CD14-positive monocyte (primary cell): ENCODE measurements around the gene HORMAD2. TPM values are rescaled to one million over a fixed set of nuclear protein-coding genes. Genes with fewer than 3 reads are reported as not detected.

Experiments used
- DNase-seq, 3 donors: peaks; one replicate each; pipeline ENCODE4 v3.0.0-alpha.2; 2011 to 2022
- H2AFZ ChIP-seq: 2 replicates; pipeline ENCODE4 v1.6.0; 2012; ENCODE audit warnings: mild to moderate bottlenecking, low read depth, low read length, inconsistent platforms; ENCODE audit not compliant: insufficient read depth, poor library complexity, severe bottlenecking
- H3K27ac ChIP-seq, 2 donors: 1 replicate in 1 of 2; 2 replicates in 1 of 2; pipeline ENCODE4 v1.5.1; 2012 to 2013; ENCODE audit warnings: low read length in 2 of 2, control low read depth in 1 of 2, inconsistent platforms in 1 of 2, low read depth in 1 of 2, mild to moderate bottlenecking in 1 of 2
- H3K27me3 ChIP-seq, 2 donors: one replicate each; pipeline versions ENCODE4 v1.6.0 to v1.6.1; 2011 to 2013; ENCODE audit warnings: low read length in 2 of 2; ENCODE audit not compliant: control insufficient read depth in 2 of 2, insufficient read depth in 2 of 2
- H3K36me3 ChIP-seq, 2 donors: replicated peaks in 1 of 2; 1 replicate in 1 of 2; 2 replicates in 1 of 2; pipeline versions ENCODE4 v1.5.1 to v1.6.1; 2012 to 2013; ENCODE audit warnings: low read length in 2 of 2, control low read depth in 1 of 2, inconsistent platforms in 1 of 2, mild to moderate bottlenecking in 1 of 2; ENCODE audit not compliant: insufficient read depth in 2 of 2, control insufficient read depth in 1 of 2
- H3K4me1 ChIP-seq, 2 donors: 1 replicate in 1 of 2; 2 replicates in 1 of 2; pipeline versions ENCODE4 v1.5.1 to v1.6.1; 2012 to 2013; ENCODE audit warnings: low read length in 2 of 2, control low read depth in 1 of 2, inconsistent platforms in 1 of 2, mild to moderate bottlenecking in 1 of 2, moderate library complexity in 1 of 2; ENCODE audit not compliant: insufficient read depth in 2 of 2, control insufficient read depth in 1 of 2
- H3K4me2 ChIP-seq: replicated peaks from 2 replicates; pipeline ENCODE3; 2012; ENCODE audit warnings: low read length, moderate library complexity, mild to moderate bottlenecking; ENCODE audit not compliant: poor library complexity, severe bottlenecking; ENCODE audit errors: extremely low read depth
- H3K4me3 ChIP-seq, 3 experiments: fragments of 200-600 bp in 1 of 3; sonication (generic) in 1 of 3; replicated peaks in 1 of 3; 1 replicate in 2 of 3; 2 replicates in 1 of 3; pipeline ENCODE4 v1.5.1; 2011 to 2013; ENCODE audit warnings: low read length in 3 of 3, mild to moderate bottlenecking in 3 of 3, control low read depth in 2 of 3, low read depth in 2 of 3, inconsistent platforms in 1 of 3, moderate library complexity in 1 of 3
- H3K79me2 ChIP-seq: 2 replicates; pipeline ENCODE4 v1.6.0; 2012; ENCODE audit warnings: mild to moderate bottlenecking, control low read depth, inconsistent platforms, low read length, moderate library complexity; ENCODE audit not compliant: insufficient read depth
- H3K9ac ChIP-seq: 2 replicates; pipeline ENCODE4 v1.6.0; 2017; ENCODE audit warnings: low read length, mild to moderate bottlenecking; ENCODE audit not compliant: insufficient read depth, poor library complexity, severe bottlenecking
- H3K9me3 ChIP-seq, 2 donors: replicated peaks in 1 of 2; 1 replicate in 1 of 2; 2 replicates in 1 of 2; pipeline versions ENCODE4 v1.5.1 to v1.6.1; 2012 to 2013; ENCODE audit warnings: low read length in 2 of 2, control low read depth in 1 of 2; ENCODE audit not compliant: control insufficient read depth in 1 of 2, insufficient read depth in 1 of 2
- H4K20me1 ChIP-seq: 2 replicates; pipeline ENCODE4 v1.6.0; 2012; ENCODE audit warnings: mild to moderate bottlenecking, low read length, control low read depth, moderate library complexity; ENCODE audit not compliant: insufficient read depth
- H3K27ac Mint-ChIP-seq, 7 donors: one replicate each; pipeline ENCODE4 v1.8.0; 2020; ENCODE audit warnings: mild to moderate bottlenecking in 7 of 7, mixed read lengths in 7 of 7, moderate library complexity in 6 of 7, inconsistent platforms in 2 of 7
- H3K27me3 Mint-ChIP-seq, 3 donors: one replicate each; pipeline ENCODE4 v1.8.0; 2021 to 2022; ENCODE audit warnings: low read depth in 3 of 3, mild to moderate bottlenecking in 3 of 3, mixed read lengths in 3 of 3, moderate library complexity in 3 of 3, inconsistent platforms in 1 of 3
- H3K36me3 Mint-ChIP-seq, 2 donors: one replicate each; pipeline ENCODE4 v1.8.0; 2020; ENCODE audit warnings: mixed read lengths in 2 of 2, inconsistent platforms in 1 of 2, mild to moderate bottlenecking in 1 of 2
- H3K4me1 Mint-ChIP-seq: one replicate; pipeline ENCODE4 v1.8.0; 2020; ENCODE audit warnings: mild to moderate bottlenecking, mixed read lengths
- H3K4me3 Mint-ChIP-seq, 2 donors: one replicate each; pipeline ENCODE4 v1.8.0; 2020; ENCODE audit warnings: mild to moderate bottlenecking in 2 of 2, mixed read lengths in 2 of 2, moderate library complexity in 1 of 2
- H3K9me3 Mint-ChIP-seq, 7 donors: one replicate each; pipeline ENCODE4 v1.8.0; 2020 to 2022; ENCODE audit warnings: mixed read lengths in 7 of 7, mild to moderate bottlenecking in 6 of 7, moderate library complexity in 6 of 7, inconsistent platforms in 2 of 7
- CTCF ChIP-seq: fragments of 200-600 bp; IDR thresholded peaks from one replicate; pipeline ENCODE4 v1.8.0; 2022; ENCODE audit warnings: antibody characterized with exemption, mild to moderate bottlenecking
- WGBS: methylation state at CpG from one replicate; pipeline ENCODE4 v1.1.5; 2013; ENCODE audit warnings: missing lambda C conversion rate; ENCODE audit not compliant: insufficient coverage; 5-methylcytosine and 5-hydroxymethylcytosine counted together
- intact Hi-C, 2 donors: fragments of 100-400 bp; cut with micrococcal nuclease; formaldehyde crosslinking; loops; one replicate each; pipeline versions ENCODE4 v1.15.0 to v1.15.1; 2023
- polyA plus RNA-seq, 3 donors: library from polyadenylated mRNA; depleted of rRNA in 1 of 3; unstranded in 2 of 3; stranded (reverse) in 1 of 3; fragments of 300-500 nt in 2 of 3; fragments of >200 nt in 1 of 3; fragmentation: Illumina TruSeq in 2 of 3; gene quantifications; 1 replicate in 2 of 3; 2 replicates in 1 of 3; pipeline ENCODE4 v1.2.3, GENCODE V29; 2012 to 2021

Gene HORMAD2
- polyA plus RNA-seq, 3 donors, result not detected

GRCh38 chr22:30208631-30209603, 128.7 kb downstream of the HORMAD2 start:
- Mint-ChIP-seq H3K36me3 (no peaks in the 10 kb centered on the region), H3K4me1 (peaks cover 55% of the 10 kb centered on the region), H3K27ac (peak overlapping the region in 6 of 7 donors; percentile 19 to 86 (median 59)), H3K9me3 (peaks cover 0 to 2% (median 0%) of the 10 kb centered on the region in 7 donors), H3K27me3 (peaks cover 2 to 13% (median 3%) of the 10 kb centered on the region in 3 donors), H3K4me3 (peak overlapping the region in 1 of 2 donors; percentile 21)
- no peaks in the 10 kb centered on the region for H3K79me2 ChIP-seq
- intact Hi-C loops, result no loop called here
- H3K9ac ChIP-seq, result no peak overlapping the region
- H3K4me2 ChIP-seq, result no peak overlapping the region
- WGBS, result 65% methylated on average over 20 of the region's 26 CpGs
- H3K4me1 ChIP-seq, result peaks cover 27 to 31% of the 10 kb centered on the region in 2 donors
- no peaks in the 10 kb centered on the region for H3K36me3 ChIP-seq
- no peak for TF ChIP-seq CTCF
- H3K9me3 ChIP-seq, result no peaks in the 10 kb centered on the region
- no peak overlapping the region for H2AFZ ChIP-seq
- no peak overlapping the region for H3K27ac ChIP-seq
- no peaks in the 10 kb centered on the region for H3K27me3 ChIP-seq
- DNase-seq, result peak in 2 of 3 donors; percentile 27 to 64
- H3K4me3 ChIP-seq, result no peak overlapping the region
- H4K20me1 ChIP-seq, result no peaks in the 10 kb centered on the region

GRCh38 chr22:30209642-30210041, 129.4 kb downstream of the HORMAD2 start:
- Histone ChIP-seq H3K4me2 (no peak overlapping the region), H3K9ac (no peak overlapping the region), H3K4me1 (peaks cover 31 to 38% of the 10 kb centered on the region in 2 donors), H2AFZ (no peak overlapping the region), H4K20me1 (no peaks in the 10 kb centered on the region), H3K27ac (no peak overlapping the region), H3K36me3 (no peaks in the 10 kb centered on the region), H3K9me3 (no peaks in the 10 kb centered on the region), H3K27me3 (no peaks in the 10 kb centered on the region), H3K4me3 (no peak overlapping the region), H3K79me2 (no peaks in the 10 kb centered on the region)
- H3K4me3 Mint-ChIP-seq, result no peak overlapping the region
- peaks cover 0 to 3% (median 0%) of the 10 kb centered on the region in 7 donors for H3K9me3 Mint-ChIP-seq
- no peak for DNase-seq
- WGBS, result 98% methylated on average over 6 of the region's 6 CpGs
- peaks cover 2 to 13% (median 3%) of the 10 kb centered on the region in 3 donors for H3K27me3 Mint-ChIP-seq
- H3K4me1 Mint-ChIP-seq, result peaks cover 55% of the 10 kb centered on the region
- TF ChIP-seq CTCF, result no peak
- H3K27ac Mint-ChIP-seq, result peak overlapping the region in 5 of 7 donors; percentile 56 to 86 (median 71)
- intact Hi-C loops, result loop anchor here (5.0 kb wide), 2 partner anchors 32 to 58 kb away; partner anchors contain the start of gene OSM (in 1 of the 2)
- no peaks in the 10 kb centered on the region for H3K36me3 Mint-ChIP-seq
